Jurkat, Clone E6-1 (cell line): Measurements from ENCODE around the gene FBXL5. TPM values are rescaled to one million over a fixed set of nuclear protein-coding genes. Genes with fewer than 3 reads are reported as not detected.

Experiments
- DNase-seq: peaks from one replicate; pipeline ENCODE4 v3.0.0-alpha.2; 2011; ENCODE audit warnings: low read depth, low spot score
- H3K4me3 ChIP-seq: 2 replicates; pipeline ENCODE4 v1.5.1; 2011; ENCODE audit warnings: mild to moderate bottlenecking, low read length, control low read depth, moderate library complexity
- polyA plus RNA-seq: library from polyadenylated mRNA; unstranded; fragments of >200 nt; gene quantifications from one replicate; pipeline ENCODE4 v1.2.1, GENCODE V29; 2012; ENCODE audit warnings: missing spikeins; ENCODE audit not compliant: insufficient read length, insufficient read depth

FBXL5 gene
- polyA plus RNA-seq, result 33.2 TPM

- DNase-seq, result peak; percentile 73
- peak within 1 kb of the TSS; percentile 74 for H3K4me3 ChIP-seq
These were observed at the start of gene FBXL5 for GRCh38 chr4:15655223-15656037. TSS of gene FBXL5 (minus strand) at chr4:15655357. CDS start at chr4:15655287, 70 bp downstream.

- no peak overlapping the region for H3K4me3 ChIP-seq
- no peak for DNase-seq
These were observed 49.0 kb upstream of the FBXL5 start for GRCh38 chr4:15704129-15704528.

GRCh38 chr4:15703439-15703838 is 48.3 kb upstream of the FBXL5 start:
- DNase-seq, result no peak
- H3K4me3 ChIP-seq, result peak overlapping the region; percentile 46

GRCh38 chr4:15702941-15703403 is 47.8 kb upstream of the FBXL5 start, which contains the start of gene BST1:
TSS of gene BST1 (plus strand) at chr4:15703065. CDS start at chr4:15703145, 80 bp downstream.
- DNase-seq, result no peak
- H3K4me3 ChIP-seq, result peak within 1 kb of the TSS; percentile 46

GRCh38 chr4:15696866-15697265 is 41.7 kb upstream of the FBXL5 start:
- H3K4me3 ChIP-seq, result no peak overlapping the region
- no peak for DNase-seq

- no peak for DNase-seq
- H3K4me3 ChIP-seq, result no peak overlapping the region
These were observed 40.6 kb upstream of the FBXL5 start for GRCh38 chr4:15695729-15696128.

GRCh38 chr4:15695240-15695699 is 40.1 kb upstream of the FBXL5 start:
- no peak overlapping the region for H3K4me3 ChIP-seq
- no peak for DNase-seq

- DNase-seq, result no peak
These were observed 39.3 kb upstream of the FBXL5 start for GRCh38 chr4:15694431-15694830.

GRCh38 chr4:15692602-15693001 is 37.4 kb upstream of the FBXL5 start:
- H3K4me3 ChIP-seq, result no peak overlapping the region
- no peak for DNase-seq

More at GRCh38 chr4:15694431-15694830, 39.3 kb upstream of the FBXL5 start:
- no peak overlapping the region for H3K4me3 ChIP-seq

- DNase-seq, result no peak
- no peak overlapping the region for H3K4me3 ChIP-seq
These were observed 36.4 kb upstream of the FBXL5 start for GRCh38 chr4:15691346-15692135.

- H3K4me3 ChIP-seq, result no peak overlapping the region
- no peak for DNase-seq
These were observed 35.1 kb upstream of the FBXL5 start for GRCh38 chr4:15690020-15690809.

GRCh38 chr4:15689540-15689939 is 34.4 kb upstream of the FBXL5 start:
- no peak for DNase-seq
- H3K4me3 ChIP-seq, result no peak overlapping the region

- DNase-seq, result no peak
- no peak overlapping the region for H3K4me3 ChIP-seq
These were observed 32.9 kb upstream of the FBXL5 start for GRCh38 chr4:15688051-15688450.

- no peak overlapping the region for H3K4me3 ChIP-seq
- DNase-seq, result no peak
These were observed 29.3 kb upstream of the FBXL5 start for GRCh38 chr4:15684498-15684897.

GRCh38 chr4:15683143-15683495 is 28.0 kb upstream of the FBXL5 start:
- no peak for DNase-seq
- no peak overlapping the region for H3K4me3 ChIP-seq

- H3K4me3 ChIP-seq, result peak overlapping the region; percentile 84
- DNase-seq, result no peak
These were observed 27.3 kb upstream of the FBXL5 start for GRCh38 chr4:15682242-15683142.

- peak within 1 kb of the TSS; percentile 84 for H3K4me3 ChIP-seq
- peak; percentile 96 for DNase-seq
These were observed 26.4 kb upstream of the FBXL5 start, which contains the start of gene FAM200B for GRCh38 chr4:15681372-15682241. TSS of gene FAM200B (plus strand) at chr4:15681827. CDS start at chr4:15686978, 5,151 bp downstream.
